ENCODE results near the gene RAC2.

GRCh38 chr22:37233751-37234631 is 10.1 kb downstream of the RAC2 start:
- TF ChIP-seq CTCF (IDR thresholded peaks at IDR 0.05) (no peak), POLR2A (IDR thresholded peaks at IDR 0.05) (no peak)
